Midbrain (tissue), 1 donor: ENCODE data around the gene TMPRSS9.

Source experiments
- DNase-seq: peaks from one replicate; lab custom pipeline; 2025; lab: John Stamatoyannopoulos, UW

TMPRSS9 gene

DNA sequence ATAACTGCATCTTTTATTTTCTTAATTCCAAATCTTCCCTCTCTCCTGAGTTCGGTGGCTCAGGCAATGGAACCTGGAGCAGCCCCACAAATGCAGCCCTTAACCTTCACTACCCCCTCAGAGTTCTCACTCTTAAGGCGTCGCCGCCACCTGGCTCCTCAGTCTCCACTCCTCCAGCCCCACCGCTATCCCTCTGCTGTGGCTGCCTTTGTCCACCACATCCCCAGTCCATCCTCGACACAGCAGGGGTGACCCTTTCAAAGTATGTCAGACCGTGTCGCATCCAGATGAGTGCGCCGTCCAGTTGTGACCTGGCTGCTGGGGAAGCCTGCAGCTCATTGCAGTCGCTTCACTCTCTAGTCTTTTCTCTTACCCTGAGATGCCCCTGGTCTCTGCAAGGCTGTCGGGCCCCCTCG is 30.6 kb upstream of the TMPRSS9 start:
- DNase-seq = no peak

DNA sequence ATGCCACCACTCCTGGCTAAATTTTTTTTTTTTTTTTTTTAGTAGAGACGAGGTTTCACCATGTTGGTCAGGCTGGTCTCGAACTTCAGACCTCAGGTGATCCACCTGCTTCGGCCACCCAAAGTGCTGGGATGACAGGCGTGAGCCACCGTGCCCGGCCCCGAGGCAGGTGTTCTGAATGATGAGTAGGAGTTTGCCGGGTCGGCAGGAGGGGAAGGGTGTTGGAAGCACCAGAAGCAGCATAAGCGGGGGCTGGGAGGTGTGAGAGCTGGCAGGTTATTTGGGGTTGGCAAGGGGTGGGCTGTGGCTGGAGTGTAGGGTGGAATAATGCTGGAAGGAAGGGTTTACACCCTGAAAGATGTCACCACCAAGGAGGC is 29.8 kb upstream of the TMPRSS9 start:
- DNase-seq = no peak

DNA sequence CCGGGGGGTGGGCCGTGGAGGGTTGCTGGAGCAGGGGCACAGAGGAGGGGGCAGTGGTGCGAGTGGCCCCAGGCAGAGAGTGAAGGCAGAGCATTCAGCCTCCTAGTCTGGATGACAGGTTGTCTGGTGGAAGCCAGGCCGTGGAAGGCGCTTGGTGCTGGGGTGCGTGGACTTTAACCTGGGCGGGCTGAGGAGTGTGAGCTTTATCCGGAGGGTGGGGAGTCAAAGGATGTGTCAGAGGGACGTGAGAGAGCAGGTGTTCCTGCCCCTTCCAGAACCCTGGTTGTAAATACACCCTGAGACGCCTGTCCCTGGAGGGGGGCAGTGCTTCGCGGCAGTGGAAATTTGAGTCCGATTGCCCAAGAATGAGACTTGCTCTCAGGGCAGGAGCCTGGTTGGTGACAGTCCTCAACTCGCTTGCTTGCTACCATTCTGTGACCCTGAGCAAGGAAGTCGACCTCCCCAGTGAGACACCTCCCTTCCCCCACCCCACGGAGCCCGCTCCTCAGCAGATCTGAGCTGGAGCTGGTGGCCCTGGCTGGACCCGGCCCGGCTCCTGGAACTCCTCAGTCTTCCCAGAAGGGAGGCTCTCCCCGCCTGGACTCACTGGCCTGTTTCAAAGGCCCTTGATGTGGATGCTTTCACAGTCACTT is 29.3 kb upstream of the TMPRSS9 start:
- no peak for DNase-seq

DNA sequence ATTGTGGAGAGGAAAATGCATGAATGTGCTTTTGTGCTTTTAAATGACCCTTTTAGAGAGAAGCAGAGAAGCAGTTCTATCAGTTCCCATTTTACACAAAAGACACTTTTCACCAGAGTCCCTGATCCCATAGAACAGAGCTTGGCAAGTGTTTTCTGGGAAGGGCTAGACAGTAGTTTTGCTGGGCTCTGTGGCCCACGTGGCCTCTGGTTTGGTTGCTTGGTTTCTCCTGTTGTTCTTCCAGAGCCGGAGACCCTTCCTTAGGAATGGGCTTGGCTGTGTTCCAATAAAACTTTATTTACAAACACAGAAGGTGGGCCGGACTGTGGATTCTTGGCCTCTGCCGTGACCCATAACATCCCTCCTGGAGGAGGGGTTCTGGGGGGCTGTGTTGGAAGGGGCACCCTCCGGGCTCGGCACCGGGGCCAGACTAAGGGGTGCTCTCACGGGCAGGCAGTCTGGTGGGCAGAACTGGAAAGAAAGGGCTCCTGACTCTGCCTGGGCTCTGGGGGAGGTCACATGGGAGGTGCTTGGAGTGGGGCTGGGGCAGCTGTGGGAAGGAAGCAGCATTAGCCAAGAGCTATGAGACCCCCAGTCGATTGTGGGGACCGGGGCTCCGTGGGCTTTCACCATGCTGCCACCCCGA is 28.3 kb upstream of the TMPRSS9 start:
- DNase-seq = peak; percentile 76

DNA sequence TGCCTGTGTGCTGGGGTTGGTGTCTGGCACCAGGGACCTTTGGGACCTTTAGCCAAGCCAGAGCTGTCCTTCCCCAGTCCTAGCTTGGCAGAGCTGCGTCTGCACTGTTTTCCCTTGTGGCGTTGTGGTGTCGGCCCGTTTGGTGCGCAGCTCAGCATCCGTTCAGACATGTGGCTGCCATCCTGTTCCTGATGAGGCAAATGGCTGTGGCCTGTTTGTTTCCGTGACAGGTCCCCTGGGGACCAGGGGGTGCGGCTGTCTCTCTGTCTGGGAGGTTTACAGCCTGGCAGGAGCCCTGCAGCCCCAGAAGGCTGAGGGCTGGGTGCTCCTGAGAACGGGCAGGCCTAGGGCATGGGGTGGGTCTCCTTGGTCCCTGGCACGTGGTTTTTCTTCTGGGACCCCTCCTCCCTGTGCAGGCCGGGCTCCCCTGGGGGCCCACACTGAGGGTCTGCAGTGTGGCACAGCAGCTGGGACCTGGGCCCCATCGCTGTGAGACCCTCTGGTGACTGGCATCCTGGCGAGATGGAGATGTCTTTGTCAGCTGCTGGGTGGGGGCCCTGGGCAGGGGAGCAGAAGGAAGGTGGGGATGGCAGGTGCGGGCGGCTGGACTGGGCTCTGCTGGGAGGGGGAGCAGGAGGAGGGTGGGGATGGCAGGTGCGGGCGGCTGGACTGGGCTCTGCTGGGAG is 27.6 kb upstream of the TMPRSS9 start:
- DNase-seq = no peak

DNA sequence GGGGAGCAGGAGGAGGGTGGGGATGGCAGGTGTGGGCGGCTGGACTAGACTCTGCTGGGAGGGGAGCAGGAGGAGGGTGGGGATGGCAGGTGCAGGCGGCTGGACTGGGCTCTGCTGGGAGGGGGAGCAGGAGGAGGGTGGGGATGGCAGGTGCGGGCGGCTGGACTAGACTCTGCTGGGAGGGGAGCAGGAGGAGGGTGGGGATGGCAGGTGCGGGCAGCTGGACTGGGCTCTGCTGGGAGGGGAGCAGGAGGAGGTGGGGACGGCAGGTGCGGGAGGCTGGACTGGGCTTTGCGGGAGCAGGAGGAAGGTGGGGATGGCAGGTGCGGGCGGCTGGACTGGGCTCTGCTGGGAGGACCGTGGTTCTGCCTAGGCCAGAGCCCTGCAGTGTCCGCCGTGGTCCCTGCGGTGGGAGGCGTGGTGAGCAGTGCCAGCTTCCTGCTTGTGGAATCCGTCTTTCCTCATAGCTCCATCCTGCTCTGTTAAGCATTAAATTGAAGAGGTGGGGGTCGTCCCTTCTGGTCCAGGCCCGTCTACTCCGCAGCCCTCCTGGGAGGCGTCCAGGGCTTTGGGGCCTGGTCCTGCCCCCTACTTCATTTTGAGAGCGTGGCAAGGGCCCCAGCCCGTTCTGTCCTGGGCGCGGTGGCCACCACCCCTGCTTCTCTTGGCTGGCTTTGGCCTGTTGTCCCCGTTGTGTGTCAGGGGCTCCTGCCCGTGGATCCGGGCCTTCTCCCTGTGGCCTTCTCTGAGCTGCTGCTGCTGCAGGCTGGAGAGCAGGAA is 26.8 kb upstream of the TMPRSS9 start:
- DNase-seq = no peak

DNA sequence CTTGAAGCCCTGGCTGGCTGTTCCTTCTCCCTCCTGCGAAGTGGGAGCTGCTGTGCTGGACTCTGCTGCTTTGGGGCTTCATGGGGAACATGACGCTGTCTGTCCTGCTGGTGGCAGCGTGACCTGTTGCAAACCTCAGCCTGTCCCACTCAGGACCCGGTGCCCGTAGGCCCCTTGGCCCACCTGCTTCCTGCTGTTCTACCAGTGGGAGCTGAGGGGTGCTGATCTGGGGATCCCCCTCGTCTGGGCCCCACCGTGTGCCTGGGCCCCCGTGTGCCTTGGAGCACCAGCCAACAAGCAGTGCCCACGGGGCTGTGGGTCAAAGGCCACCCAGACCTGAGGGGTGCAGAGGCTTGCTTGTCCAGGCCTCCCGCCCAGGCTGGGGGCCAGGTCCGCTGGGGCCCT is 26.3 kb upstream of the TMPRSS9 start:
- DNase-seq = no peak

DNA sequence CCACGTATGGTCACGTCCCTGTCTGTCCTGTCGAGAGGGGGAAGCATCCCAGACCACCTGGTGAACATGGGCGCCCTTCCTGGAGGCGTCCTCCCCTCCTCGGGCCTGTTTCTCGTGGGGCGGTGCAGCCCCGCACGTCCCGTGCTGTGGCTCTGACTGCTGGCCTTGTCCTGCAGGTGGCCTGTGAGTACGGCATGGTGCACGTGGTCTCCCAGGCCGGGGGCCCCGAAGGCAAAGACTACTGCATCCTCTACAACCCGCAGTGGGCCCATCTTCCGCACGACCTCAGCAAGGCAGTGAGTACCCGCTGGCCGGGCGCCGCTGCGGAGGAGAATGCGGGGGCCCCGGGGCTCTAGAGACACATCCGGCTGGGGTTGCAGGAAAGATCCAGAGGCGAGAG is 25.6 kb upstream of the TMPRSS9 start:
- DNase-seq = no peak

DNA sequence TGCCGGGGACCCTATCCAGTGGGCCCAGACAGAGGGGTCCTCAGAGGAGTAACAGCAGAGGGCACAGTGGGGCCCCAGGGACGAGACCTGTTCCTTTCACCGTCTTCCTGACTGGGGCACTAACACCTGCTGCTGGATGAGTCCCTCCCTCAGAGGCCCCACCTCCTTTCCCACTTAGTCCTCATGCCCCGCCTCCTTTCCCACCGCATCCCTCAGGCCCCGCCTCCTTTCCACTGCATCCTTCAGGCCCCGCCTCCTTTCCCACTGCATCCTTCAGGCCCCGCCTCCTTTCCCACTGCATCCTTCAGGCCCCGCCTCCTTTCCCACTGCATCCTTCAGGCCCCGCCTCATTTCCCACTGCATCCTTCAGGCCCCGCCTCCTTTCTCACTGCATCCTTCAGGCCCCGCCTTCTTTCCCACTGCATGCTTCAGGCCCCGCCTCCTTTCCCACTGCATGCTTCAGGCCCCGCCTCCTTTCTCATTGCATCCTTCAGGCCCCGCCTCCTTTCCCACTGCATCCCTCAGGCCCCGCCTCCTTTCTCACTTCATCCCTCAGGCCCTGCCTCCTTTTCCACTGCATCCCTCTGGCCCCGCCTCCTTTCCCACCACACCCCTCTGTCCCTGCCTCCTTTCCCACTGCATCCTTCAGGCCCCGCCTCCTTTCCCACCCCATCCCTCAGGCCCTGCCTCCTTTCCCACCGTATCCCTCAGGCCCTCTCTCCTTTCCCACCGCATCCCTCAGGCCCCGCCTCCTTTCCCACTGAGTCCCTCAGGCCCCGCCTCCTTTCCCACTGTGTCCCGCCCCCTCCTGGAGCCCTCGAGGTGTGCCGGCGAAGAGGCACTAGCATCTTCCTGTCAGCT is 24.8 kb upstream of the TMPRSS9 start:
- no peak for DNase-seq

DNA sequence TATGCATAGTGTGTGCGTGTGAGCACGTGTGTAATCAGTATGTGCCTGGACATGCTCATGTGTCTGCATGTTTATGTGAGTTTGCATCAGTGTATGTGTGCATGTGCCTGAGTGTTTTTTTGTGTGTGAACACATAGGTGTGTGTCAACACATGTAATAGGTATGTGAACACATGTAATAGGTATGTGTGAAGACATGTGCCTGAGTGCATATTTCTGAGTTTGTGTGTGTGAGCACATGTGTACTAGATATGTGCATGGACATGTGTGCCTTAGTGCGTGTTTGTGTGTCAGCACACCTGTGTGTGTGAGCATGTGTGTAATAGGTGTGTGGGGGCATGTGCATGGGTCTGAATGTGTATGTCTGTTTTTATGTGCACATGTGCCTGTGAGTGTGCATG is 24.2 kb upstream of the TMPRSS9 start:
- no peak for DNase-seq

DNA sequence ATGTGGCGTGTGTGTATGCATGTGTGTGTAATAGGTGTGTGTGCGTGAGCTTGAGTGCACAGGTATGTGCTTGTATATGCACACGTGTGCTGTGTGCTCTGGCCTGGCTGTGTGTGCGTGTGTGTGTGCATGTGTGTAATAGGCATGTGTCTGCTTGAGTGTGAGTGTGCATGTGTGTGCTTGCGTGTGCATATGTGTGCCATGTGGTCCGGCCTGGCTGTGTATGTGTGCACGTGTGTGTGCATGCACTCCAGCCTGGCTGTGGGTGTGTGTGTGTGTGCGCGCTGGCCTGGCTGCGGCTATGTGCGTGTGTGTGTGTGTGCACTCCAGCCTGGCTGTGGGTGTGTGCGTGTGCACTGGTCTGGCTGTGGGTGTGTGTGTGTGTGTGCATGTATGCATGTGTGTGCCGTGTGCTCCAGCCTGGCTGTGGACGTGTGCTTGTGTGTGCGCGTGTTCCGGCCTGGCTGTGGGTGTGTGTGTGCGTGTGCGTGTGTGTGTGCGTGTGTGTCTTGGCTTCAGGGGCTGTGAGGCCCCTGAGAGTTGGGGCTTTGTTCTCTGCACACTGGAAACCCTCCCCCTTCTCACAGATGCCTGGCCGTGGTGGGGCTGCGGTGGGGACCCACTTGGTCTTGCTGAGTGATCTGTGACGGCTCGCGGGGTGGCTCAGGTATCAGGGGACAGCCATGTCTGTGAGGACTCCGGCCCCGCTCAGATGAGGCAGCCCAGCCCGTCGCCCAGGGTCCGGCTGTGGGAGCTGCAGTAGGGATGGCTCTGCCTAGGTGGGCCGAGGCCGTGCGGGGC is 23.3 kb upstream of the TMPRSS9 start:
- no peak for DNase-seq

DNA sequence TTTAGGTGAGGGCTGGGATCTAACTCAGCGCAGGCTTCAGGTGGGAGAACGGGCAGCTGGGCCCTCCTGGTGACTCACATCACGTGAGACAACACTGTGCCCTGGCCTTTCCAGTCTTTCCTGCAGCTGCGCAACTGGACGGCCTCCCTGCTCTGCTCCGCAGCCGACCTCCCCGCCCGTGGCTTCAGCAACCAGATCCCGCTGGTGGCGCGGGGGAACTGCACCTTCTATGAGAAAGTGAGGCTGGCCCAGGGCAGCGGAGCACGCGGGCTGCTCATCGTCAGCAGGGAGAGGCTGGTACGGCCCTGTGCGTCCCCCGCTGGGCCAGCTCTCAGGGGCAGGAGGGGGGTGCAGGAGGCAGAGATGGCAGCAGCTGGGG is 22.7 kb upstream of the TMPRSS9 start:
- peak; percentile 64 for DNase-seq

DNA sequence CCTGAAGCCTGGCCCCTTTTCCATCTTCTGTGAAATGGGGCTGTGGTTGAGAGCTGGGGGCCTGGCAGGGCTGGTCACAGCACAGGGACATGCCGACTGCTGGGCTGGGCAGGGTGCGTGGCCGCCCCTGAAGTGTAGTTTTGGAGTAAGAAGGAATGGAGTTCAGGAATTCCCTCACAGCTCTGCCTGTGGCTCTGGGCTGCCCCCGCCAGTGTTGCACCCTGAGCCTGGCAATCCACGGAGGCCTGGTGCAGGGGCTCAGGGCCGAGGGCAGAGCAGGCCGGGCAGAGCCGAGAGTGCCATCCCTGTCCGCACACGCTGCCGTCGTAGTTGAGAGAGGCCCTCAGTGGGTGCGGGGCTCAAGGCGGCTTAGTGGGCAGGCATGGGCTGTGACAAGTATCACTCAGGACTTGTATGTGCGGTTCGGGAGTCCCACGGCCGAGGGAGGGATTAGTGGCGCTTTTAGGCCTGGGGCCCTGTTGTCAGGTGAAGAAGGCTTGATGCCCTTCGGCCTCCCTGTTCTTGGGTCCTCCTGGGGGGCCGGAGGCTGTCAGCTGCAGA is 21.9 kb upstream of the TMPRSS9 start:
- DNase-seq = no peak

DNA sequence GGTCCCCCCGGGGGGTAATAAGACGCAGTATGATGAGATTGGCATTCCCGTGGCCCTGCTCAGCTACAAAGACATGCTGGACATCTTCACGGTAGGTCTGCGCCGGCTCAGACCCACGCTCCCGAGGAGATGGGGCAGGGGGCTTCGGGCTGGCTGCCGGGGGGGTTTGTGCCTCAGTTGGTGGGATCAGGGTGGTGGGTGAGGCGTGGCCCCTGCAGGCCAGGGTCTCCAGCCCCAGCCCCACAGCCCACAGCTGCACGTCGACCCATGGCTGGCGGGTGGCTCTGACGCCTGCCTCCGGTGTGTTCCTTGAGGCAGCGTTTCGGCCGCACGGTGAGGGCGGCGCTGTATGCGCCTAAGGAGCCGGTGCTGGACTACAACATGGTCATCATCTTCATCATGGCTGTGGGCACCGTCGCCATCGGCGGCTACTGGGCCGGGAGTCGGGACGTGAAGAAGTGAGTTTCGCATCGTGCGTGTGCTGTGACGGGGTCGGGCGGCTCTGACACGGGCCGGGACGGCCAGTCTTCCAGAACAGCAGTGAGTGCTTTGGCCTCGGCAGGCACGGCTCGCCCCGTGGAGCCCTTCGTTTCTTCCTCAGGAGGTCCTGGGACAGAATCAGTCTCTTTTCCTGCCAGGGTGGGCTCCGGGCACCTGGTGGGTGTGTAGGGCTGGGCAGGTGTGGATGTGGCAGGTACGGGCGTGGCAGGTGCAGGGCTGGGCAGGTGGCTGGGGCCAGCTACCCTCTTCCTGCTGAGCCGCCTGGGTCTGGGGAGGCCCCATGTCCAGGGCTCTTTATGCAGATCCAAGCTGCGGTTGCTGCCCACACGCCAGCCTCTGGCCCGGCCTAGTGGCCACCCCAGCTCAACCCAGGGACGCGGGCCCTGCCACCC is 21.1 kb upstream of the TMPRSS9 start:
- no peak for DNase-seq

DNA sequence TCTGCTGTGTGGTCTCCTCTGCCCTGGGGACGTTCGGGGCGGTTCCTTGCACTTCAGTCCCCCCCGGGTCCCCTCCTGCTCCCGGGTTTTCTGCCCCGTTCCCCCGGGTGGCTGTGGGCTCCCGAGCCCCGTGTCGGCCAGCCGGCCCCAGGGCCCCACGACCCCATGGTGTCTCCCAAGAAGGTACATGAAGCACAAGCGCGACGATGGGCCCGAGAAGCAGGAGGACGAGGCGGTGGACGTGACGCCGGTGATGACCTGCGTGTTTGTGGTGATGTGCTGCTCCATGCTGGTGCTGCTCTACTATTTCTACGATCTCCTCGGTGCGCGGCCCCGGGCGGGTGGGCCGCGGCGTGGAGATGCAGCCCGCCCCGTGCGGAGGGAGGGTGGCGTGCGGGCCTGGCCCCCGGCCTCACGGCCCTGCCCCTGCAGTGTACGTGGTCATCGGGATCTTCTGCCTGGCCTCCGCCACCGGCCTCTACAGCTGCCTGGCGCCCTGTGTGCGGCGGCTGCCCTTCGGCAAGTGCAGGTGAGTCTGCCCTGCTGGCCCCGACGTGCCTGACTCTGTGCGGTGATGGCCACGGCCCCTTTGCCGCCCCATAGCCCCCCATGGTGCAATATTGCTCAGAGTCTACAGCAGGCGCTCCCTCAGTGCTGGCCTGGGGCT is 20.3 kb upstream of the TMPRSS9 start:
- DNase-seq = no peak

DNA sequence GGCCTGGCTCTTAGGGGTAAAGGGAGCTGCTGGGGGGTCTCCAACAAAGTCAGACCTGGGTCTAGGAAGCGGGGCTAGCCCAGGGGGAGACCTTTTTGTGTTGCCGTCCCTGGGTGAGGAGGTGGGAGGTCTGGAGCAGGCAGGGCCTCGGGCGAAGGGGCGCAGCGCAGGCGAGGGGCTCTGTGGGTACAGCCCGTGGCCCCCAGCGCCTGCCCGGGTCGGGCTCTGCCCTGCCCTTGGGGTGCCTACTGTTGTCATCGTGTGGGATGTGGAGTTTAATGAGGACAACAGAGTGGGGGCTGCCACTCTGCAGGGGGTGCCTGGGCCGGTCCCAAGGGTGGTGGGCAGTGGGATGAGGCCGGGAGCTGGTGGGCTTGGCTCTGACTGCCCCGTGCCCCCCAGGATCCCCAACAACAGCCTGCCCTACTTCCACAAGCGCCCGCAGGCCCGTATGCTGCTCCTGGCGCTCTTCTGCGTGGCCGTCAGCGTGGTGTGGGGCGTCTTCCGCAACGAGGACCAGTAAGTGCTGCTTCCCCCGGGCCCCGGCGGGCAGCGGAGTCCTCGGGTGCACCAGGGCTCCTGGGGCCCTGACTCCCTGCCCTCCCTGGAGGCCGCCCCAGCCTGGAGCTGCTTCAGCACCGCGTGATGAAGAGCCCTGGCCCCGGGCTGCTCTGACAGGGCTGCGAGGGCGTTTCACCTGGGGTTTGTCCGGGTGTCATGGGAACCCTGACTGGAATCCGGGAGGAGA is 19.4 kb upstream of the TMPRSS9 start:
- DNase-seq = no peak

DNA sequence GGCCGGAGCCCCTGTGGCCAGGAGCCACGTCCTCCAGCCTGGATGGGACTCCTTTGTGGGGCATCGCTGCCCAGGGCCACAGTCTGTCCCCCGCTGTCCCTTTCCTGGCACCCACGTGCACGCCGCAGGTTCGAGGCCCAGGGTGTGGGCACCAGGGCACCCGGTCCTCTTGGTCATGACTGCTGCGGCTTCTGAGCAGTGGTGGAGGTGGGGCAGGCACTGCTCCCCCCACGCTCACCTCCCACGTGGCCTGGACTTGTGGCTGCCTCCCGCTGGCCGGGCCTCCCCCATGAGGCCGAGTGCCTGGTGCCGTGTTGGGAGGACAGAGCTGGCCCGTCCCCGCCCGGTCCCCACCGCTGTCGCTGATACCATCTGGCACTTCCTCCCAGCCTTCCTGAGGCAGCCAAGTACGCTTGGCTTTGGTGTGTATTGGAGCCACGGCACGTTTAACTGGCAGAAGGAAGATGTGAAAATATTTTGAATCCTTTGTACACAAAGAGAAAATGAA is 18.8 kb upstream of the TMPRSS9 start:
- no peak for DNase-seq

DNA sequence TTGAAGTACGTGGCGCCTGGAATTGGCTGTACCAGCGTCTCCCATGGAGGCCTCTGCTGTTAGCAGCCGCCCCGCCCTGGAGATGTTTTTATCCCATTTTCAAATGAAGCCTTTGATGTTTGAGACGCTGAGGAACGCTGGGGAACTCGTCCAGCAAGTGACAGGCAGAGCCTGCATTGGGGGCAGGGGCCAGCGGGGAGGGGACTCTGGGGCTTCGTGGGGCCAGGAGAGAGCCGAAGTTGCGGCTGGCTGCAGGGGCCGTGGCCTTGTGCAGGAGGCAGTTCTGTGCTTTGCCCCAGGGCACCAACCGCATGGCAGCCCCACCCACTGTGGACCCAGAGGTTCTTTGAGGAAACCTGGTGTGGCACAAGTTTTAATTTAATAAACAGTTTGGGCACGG is 18.1 kb upstream of the TMPRSS9 start:
- DNase-seq = no peak
